Heart right ventricle (tissue), 16 donors: ENCODE data around the gene HKDC1. TPM values are rescaled to one million over a fixed set of nuclear protein-coding genes. Genes with fewer than 3 reads are reported as not detected.
A peak's percentile ranks its signal among the peaks of the same experiment; 100 is the strongest.

ENCODE experiments used
- ATAC-seq, 8 donors: fragments of 200-7000 bp; cut with Tn5 transposase; one replicate each; pipeline ENCODE4 v1.9.1; 2020; ENCODE audit warnings: mild to moderate bottlenecking in 8 of 8, moderate library complexity in 8 of 8, moderate number of reproducible peaks in 1 of 8
- DNase-seq, 2 donors: peaks; one replicate each; pipeline ENCODE4 v3.0.0-alpha.2; 2020
- H3K27ac ChIP-seq, 10 donors: fragments of 200-600 bp; sonication (generic) in 2 of 10; one replicate each; pipeline versions ENCODE4 v1.5.0 to v1.8.0; 2020 to 2022; ENCODE audit warnings: mild to moderate bottlenecking in 3 of 10
- H3K27me3 ChIP-seq, 7 donors: fragments of 200-600 bp; one replicate each; pipeline ENCODE4 v1.8.0; 2021 to 2022; ENCODE audit warnings: mild to moderate bottlenecking in 2 of 7
- H3K36me3 ChIP-seq, 9 donors: fragments of 200-600 bp; sonication (generic) in 1 of 9; one replicate each; pipeline versions ENCODE4 v1.5.0 to v1.8.0; 2020 to 2022; ENCODE audit warnings: mild to moderate bottlenecking in 2 of 9
- H3K4me1 ChIP-seq, 9 donors: fragments of 200-600 bp; sonication (generic) in 1 of 9; one replicate each; pipeline versions ENCODE4 v1.5.0 to v1.8.0; 2020 to 2022; ENCODE audit warnings: mild to moderate bottlenecking in 4 of 9
- H3K4me3 ChIP-seq, 10 donors: fragments of 200-600 bp; sonication (generic) in 2 of 10; one replicate each; pipeline versions ENCODE4 v1.5.0 to v1.8.0; 2020 to 2022; ENCODE audit warnings: mild to moderate bottlenecking in 7 of 10, moderate library complexity in 2 of 10
- H3K9me3 ChIP-seq, 11 donors: fragments of 200-600 bp in 10 of 11; sonication (generic) in 2 of 11; one replicate each; pipeline versions ENCODE4 v1.5.0 to v1.8.0; 2013 to 2022; ENCODE audit warnings: mild to moderate bottlenecking in 2 of 11, control low read depth in 1 of 11, moderate library complexity in 1 of 11
- WGBS, 2 donors: extraction: QIAGEN DNeasy Blood & Tissue Kit; methylation state at CpG; one replicate each; pipeline ENCODE4 v1.1.7; 2013; ENCODE audit warnings: inconsistent platforms in 1 of 2; 5-methylcytosine and 5-hydroxymethylcytosine counted together
- intact Hi-C, 10 donors: fragments of 100-400 bp; cut with DNase I; formaldehyde crosslinking; loops; one replicate each; pipeline versions ENCODE4 v1.11.1 to v1.14.2; 2022
- polyA plus RNA-seq, 2 donors: library from polyadenylated mRNA; stranded (reverse); fragments of 200-250 nt; gene quantifications; one replicate each; pipeline ENCODE4 v1.2.3, GENCODE V29; 2013
- total RNA-seq, 10 donors: library from RNA; stranded (reverse); fragmentation: NEBNext Ultra II Directional in 3 of 10; extraction: Animal tissue kit (Norgen Biotek cat#: 25700) in 3 of 10; gene quantifications; one replicate each; pipeline versions ENCODE4 v1.2.1 to v1.2.4, GENCODE V29; 2021 to 2023
- TF ChIP-seq, protein P1 (sequence below), 9 donors: fragments of 200-600 bp; sonication (generic) in 2 of 9; IDR thresholded peaks; one replicate each; pipeline versions ENCODE4 v1.5.0 to v1.8.0; 2021 to 2022; ENCODE audit warnings: antibody characterized with exemption in 9 of 9, mild to moderate bottlenecking in 5 of 9, moderate library complexity in 1 of 9
- donor health status: Arrhythmogenic right ventricular cardiomyopathy.
- donor health status: ischemic (EF 13 %, LVEDD 7.1; RV severe dilation, severe dysfunction).
- donor health status: healthy with polysubstance abuse.
- donor health status: DM: no; HTN: yes; CAD: no.
- donor health status: DM: no; HTN: no; CAD: no.
- donor health status: ischemic (EF 25% LVEDD 6.9; RV normal size, moderate dysfunction).
- donor health status: ischemic (EF 25% LVEDD 5.7; RV mildly dilated, moderate dysfunction).
- donor health status: healthy.
- donor health status: DM: yes; HTN: yes; CAD: no.
- donor health status: Ischemic cardiomyopathy.
- donor health status: ischemic (EF 35%, LVEDD 5.7; RV mildly dilated, moderate dysfunction).
- donor health status: nonischemic (EF 11% LVEDD 7.7; RV severe dilation, severe dysfunction).
- donor health status: DM: yes; HTN: yes; CAD: no.
- donor health status: PGD.
- donor health status: ischemic (EF 29% LVEDD 5.4; RV normal size, mild dysfunction).
- donor health status: nonischemic (EF 23%, LVEDD 6.1; RV moderate dilation, normal function).

HKDC1 gene
- total and polyA plus RNA-seq, 12 donors: 0.03 to 0.07 TPM; not detected in 10

DNA sequence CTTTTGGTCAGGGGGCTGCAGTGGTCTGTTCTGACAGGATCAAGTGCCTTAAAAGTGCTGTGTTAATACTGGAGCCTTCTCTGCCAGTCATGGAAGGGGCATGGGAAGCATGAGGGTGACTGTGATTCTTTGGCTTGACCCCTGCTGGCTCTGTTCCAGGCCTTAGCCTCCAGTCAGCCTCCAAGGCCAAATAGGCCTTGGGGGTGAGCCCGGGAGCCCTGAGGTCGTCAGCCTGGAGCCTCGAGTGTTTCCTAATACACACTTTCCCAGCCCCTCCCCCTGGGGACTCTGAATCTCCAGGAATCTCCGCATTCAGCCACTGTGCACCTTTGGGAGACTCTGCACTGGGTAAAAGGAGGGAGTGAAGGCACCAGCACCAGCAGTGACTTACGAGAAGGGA lies 10.0 kb downstream of the HKDC1 start:
- Histone ChIP-seq H3K4me1 (peaks cover 0 to 39% (median 5%) of the 10 kb centered on the region in 9 donors), H3K27me3 (no peaks in the 10 kb centered on the region), H3K27ac (no peak overlapping the region), H3K9me3 (no peaks in the 10 kb centered on the region), H3K4me3 (no peak overlapping the region), H3K36me3 (no peaks in the 10 kb centered on the region)
- TF ChIP-seq, protein P1, sequence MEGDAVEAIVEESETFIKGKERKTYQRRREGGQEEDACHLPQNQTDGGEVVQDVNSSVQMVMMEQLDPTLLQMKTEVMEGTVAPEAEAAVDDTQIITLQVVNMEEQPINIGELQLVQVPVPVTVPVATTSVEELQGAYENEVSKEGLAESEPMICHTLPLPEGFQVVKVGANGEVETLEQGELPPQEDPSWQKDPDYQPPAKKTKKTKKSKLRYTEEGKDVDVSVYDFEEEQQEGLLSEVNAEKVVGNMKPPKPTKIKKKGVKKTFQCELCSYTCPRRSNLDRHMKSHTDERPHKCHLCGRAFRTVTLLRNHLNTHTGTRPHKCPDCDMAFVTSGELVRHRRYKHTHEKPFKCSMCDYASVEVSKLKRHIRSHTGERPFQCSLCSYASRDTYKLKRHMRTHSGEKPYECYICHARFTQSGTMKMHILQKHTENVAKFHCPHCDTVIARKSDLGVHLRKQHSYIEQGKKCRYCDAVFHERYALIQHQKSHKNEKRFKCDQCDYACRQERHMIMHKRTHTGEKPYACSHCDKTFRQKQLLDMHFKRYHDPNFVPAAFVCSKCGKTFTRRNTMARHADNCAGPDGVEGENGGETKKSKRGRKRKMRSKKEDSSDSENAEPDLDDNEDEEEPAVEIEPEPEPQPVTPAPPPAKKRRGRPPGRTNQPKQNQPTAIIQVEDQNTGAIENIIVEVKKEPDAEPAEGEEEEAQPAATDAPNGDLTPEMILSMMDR (IDR thresholded peaks at IDR 0.05): no peak
- intact Hi-C loops: loop anchor here in 4 of 10 donors (10.0 kb wide), 3 partner anchors 85 to 405 kb away; partner anchors contain the start of gene FAM241B (in 2 of the 4)
- 67% methylated on average over 5 of the region's 5 CpGs for WGBS, 2 donors
- ATAC-seq (peak in 1 of 8 donors; percentile 7), DNase-seq (no peak)

DNA sequence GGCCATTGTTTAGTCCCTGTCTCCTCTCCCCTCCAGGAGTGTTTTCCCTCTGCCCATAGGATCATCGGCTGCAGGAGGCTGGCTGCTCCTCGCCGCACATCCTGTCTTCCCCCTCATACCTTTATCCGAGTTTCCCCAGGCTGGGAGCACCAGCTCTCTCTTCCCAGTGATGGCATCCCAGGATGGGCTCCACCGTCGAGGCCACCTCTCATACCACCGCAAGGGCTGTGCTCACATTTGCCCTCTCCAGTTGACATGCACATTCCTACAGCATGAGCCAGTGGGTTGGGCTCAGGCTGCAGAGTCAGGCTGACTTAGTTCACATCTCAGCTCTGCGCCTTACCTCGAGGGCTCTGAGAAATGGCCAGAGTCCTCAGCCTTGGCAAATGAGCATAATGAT lies 12.1 kb downstream of the HKDC1 start:
- intact Hi-C loops: loop anchor here in 4 of 10 donors (10.0 kb wide), 3 partner anchors 83 to 403 kb away; partner anchors contain the start of gene FAM241B (in 2 of the 4)
- no peak for DNase-seq

GRCh38 chr10:69232736-69233480 lies 12.8 kb downstream of the HKDC1 start:
- Histone ChIP-seq H3K27me3 (no peaks in the 10 kb centered on the region), H3K4me1 (peaks cover 0 to 32% (median 7%) of the 10 kb centered on the region in 9 donors), H3K36me3 (no peaks in the 10 kb centered on the region), H3K27ac (no peak overlapping the region), H3K9me3 (no peaks in the 10 kb centered on the region), H3K4me3 (no peak overlapping the region)
- intact Hi-C loops: loop anchor here in 4 of 10 donors (10.0 kb wide), 3 partner anchors 82 to 402 kb away; partner anchors contain the start of gene FAM241B (in 2 of the 4)
- ATAC-seq: no peak
- 90 to 93% methylated on average over 22 of the region's 22 CpGs for WGBS, 2 donors
- TF ChIP-seq, protein P1 (IDR thresholded peaks at IDR 0.05): no peak
- no peak for DNase-seq

More for the DNA sequence above, 12.1 kb downstream of the HKDC1 start:
- TF ChIP-seq, protein P1 (IDR thresholded peaks at IDR 0.05): no peak
- ATAC-seq: no peak
- H3K4me1 ChIP-seq: peaks cover 0 to 29% (median 5%) of the 10 kb centered on the region in 9 donors
- no peak overlapping the region for H3K4me3 ChIP-seq
- H3K27ac ChIP-seq: no peak overlapping the region
- H3K9me3 ChIP-seq: no peaks in the 10 kb centered on the region
- no peaks in the 10 kb centered on the region for H3K27me3 ChIP-seq
- 77 to 80% methylated on average over 9 of the region's 9 CpGs for WGBS, 2 donors
- H3K36me3 ChIP-seq: no peaks in the 10 kb centered on the region

- intact Hi-C loops: loop anchor here in 4 of 10 donors (10.0 kb wide), 3 partner anchors 80 to 400 kb away; partner anchors contain the start of gene FAM241B (in 2 of the 4)
- H3K36me3 ChIP-seq: no peaks in the 10 kb centered on the region
- no peak overlapping the region for H3K27ac ChIP-seq
- no peak for ATAC-seq
- peaks cover 0 to 21% (median 4%) of the 10 kb centered on the region in 9 donors for H3K4me1 ChIP-seq
- no peak overlapping the region for H3K4me3 ChIP-seq
- 94 to 100% methylated on average over 3 of the region's 3 CpGs for WGBS, 2 donors
- no peaks in the 10 kb centered on the region for H3K27me3 ChIP-seq
- DNase-seq: no peak
- no peaks in the 10 kb centered on the region for H3K9me3 ChIP-seq
- TF ChIP-seq, protein P1 (IDR thresholded peaks at IDR 0.05): no peak
Measured at GRCh38 chr10:69234447-69234846, 14.3 kb downstream of the HKDC1 start.
